Thoracic aorta (tissue), 2 donors: ENCODE measurements around the gene B4GALNT2. TPM values are rescaled to one million over a fixed set of nuclear protein-coding genes. Genes with fewer than 3 reads are reported as not detected.

Experiments used
- ATAC-seq: fragments of 150-250 bp; one replicate; pipeline ENCODE4 v1.8.0; 2017; ENCODE audit warnings: low read depth; ENCODE audit not compliant: insufficient number of reproducible peaks, low FRiP score
- DNase-seq: peaks from one replicate; pipeline ENCODE4 v3.0.0-alpha.2; 2020; ENCODE audit warnings: low spot score
- H3K27ac ChIP-seq, 2 donors: fragments of 200-600 bp; sonication (generic); 1 replicate in 1 of 2; 2 replicates in 1 of 2; pipeline ENCODE4 v1.5.1; 2016; ENCODE audit warnings: mild to moderate bottlenecking in 2 of 2, moderate library complexity in 2 of 2
- H3K27me3 ChIP-seq: fragments of 200-600 bp; sonication (generic); replicated peaks from 2 replicates; pipeline ENCODE4 v1.6.0; 2016; ENCODE audit warnings: mild to moderate bottlenecking; ENCODE audit not compliant: insufficient read depth
- H3K36me3 ChIP-seq: fragments of 200-600 bp; sonication (generic); one replicate; pipeline ENCODE4 v1.5.1; 2016
- H3K4me1 ChIP-seq, 2 donors: fragments of 200-600 bp; sonication (generic); 1 replicate in 1 of 2; 2 replicates in 1 of 2; pipeline versions ENCODE4 v1.5.1 to v1.6.0; 2016; ENCODE audit warnings: low read depth in 2 of 2, mild to moderate bottlenecking in 1 of 2; ENCODE audit not compliant: control insufficient read depth in 1 of 2
- H3K4me3 ChIP-seq: fragments of 200-600 bp; sonication (generic); 2 replicates; pipeline ENCODE4 v1.5.1; 2016; ENCODE audit warnings: mild to moderate bottlenecking
- H3K9me3 ChIP-seq: fragments of 200-600 bp; sonication (generic); 2 replicates; pipeline ENCODE4 v1.5.1; 2016
- total RNA-seq, 2 donors: library from RNA; depleted of rRNA; stranded (reverse); fragments of >200 nt; gene quantifications; one replicate each; pipeline versions ENCODE4 v1.1.0 to v1.2.3, GENCODE V29; 2016
- TF ChIP-seq, protein P1 (sequence below): fragments of 200-600 bp; sonication (generic); IDR thresholded peaks from one replicate; pipeline ENCODE4 v1.5.1; 2019; ENCODE audit warnings: antibody characterized with exemption

The B4GALNT2 gene
- total RNA-seq, 2 donors from 2014 or later = not detected

DNA sequence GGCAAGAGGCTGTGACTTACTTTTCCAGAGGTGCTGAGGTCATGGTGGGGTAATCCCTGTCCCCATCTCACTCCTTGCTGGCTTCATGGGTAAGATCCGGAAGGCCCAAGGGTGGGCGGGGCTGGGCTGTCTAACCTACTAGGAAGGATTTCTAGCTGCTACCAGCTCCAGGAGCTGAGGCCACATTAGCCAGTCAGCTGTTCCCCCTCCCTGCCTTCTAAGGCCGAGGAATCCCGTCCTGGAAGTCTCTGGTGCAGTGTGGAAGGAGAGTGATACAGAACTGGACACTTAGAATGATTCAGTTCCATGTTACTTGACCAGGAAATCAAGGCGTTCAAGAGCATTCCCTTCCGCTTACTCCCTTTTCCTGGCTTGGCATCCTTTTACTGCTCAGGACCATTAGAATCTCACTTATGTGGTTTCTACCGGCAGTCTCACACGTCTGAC lies 68.9 kb downstream of the B4GALNT2 start:
- H3K9me3 ChIP-seq = no peaks in the 10 kb centered on the region
- TF ChIP-seq, protein P1, sequence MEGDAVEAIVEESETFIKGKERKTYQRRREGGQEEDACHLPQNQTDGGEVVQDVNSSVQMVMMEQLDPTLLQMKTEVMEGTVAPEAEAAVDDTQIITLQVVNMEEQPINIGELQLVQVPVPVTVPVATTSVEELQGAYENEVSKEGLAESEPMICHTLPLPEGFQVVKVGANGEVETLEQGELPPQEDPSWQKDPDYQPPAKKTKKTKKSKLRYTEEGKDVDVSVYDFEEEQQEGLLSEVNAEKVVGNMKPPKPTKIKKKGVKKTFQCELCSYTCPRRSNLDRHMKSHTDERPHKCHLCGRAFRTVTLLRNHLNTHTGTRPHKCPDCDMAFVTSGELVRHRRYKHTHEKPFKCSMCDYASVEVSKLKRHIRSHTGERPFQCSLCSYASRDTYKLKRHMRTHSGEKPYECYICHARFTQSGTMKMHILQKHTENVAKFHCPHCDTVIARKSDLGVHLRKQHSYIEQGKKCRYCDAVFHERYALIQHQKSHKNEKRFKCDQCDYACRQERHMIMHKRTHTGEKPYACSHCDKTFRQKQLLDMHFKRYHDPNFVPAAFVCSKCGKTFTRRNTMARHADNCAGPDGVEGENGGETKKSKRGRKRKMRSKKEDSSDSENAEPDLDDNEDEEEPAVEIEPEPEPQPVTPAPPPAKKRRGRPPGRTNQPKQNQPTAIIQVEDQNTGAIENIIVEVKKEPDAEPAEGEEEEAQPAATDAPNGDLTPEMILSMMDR = no peak
- no peak overlapping the region for H3K4me3 ChIP-seq
- no peak for ATAC-seq
- no peak for DNase-seq
- no peaks in the 10 kb centered on the region for H3K27me3 ChIP-seq
- H3K4me1 ChIP-seq = no peaks in the 10 kb centered on the region
- no peaks in the 10 kb centered on the region for H3K36me3 ChIP-seq
- no peak overlapping the region for H3K27ac ChIP-seq

DNA sequence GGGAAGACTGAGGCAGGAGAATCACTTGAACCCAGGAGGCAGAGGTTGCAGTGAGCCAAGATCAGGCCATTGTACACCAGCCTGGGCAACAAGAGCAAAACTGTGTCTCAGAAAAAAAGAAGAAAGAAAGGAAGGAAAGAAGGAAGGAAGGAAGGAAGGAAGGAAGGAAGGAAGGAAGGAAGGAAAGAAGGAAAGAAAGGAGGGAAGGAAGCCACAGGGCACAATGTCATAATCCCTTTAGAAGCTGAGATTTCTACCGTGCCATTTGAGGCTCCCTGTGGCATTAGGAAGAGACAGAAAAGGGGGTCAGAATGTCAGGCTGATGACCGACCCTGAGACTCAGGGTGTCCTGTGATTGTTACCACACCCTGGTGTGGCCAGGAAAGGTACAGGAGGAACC lies 71.2 kb downstream of the B4GALNT2 start:
- Histone ChIP-seq H3K36me3 (no peaks in the 10 kb centered on the region), H3K9me3 (no peaks in the 10 kb centered on the region), H3K27ac (no peak overlapping the region), H3K4me1 (no peaks in the 10 kb centered on the region), H3K4me3 (no peak overlapping the region), H3K27me3 (no peaks in the 10 kb centered on the region)
- TF ChIP-seq, protein P1 = no peak
- DNase-seq = no peak
- no peak for ATAC-seq

DNA sequence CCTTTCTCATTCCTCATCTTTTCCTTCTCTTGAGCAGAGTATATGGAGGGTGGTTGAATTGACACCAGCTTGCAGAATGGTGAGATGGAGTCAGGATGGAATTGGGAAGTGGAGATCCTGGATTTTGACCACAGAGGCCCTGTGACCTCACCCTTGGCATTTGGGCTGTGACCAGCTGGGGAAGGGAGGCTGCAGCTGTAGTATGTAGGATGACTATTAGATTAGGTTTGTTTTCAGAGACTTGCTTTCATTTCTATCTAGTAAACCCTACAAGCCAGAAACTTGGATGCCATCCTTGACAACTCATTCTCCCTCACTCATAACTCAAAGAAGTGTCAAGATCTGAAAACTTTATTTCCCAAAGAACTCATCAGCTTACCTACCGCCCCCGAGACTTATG lies 71.9 kb downstream of the B4GALNT2 start:
- H3K9me3 ChIP-seq = no peaks in the 10 kb centered on the region
- no peaks in the 10 kb centered on the region for H3K36me3 ChIP-seq
- TF ChIP-seq, protein P1 = no peak
- H3K4me1 ChIP-seq = no peaks in the 10 kb centered on the region
- H3K27me3 ChIP-seq = no peaks in the 10 kb centered on the region
- H3K27ac ChIP-seq = no peak overlapping the region
- no peak overlapping the region for H3K4me3 ChIP-seq
- ATAC-seq = no peak
- DNase-seq = no peak

DNA sequence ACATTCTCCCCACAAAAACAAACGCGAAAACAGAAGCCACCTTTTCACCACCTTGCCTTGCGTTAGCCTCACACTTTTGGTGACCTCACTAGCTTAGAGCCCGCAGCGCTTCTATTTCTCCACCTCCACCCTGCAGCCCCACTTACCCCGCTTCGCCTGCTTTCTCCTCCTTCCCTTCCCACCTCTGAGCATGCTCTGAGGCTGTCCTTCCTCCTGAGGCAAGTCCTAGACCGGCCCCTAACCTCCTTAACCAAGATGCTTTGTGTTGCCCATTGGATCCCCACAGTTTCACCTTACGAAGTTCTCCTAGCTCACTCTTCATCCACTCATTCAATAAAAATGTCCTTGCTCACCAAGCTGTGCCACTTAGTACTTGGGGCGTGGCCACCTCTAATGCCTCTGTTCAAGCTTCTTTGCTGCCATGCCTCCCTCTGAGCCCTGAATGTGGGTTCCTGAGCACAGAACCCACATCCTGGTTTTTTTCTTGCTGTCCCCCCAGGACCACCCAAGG lies 76.5 kb downstream of the B4GALNT2 start:
- Histone ChIP-seq H3K27me3 (peaks cover 4% of the 10 kb centered on the region), H3K27ac (no peak overlapping the region), H3K36me3 (no peaks in the 10 kb centered on the region), H3K4me3 (no peak overlapping the region), H3K4me1 (no peaks in the 10 kb centered on the region), H3K9me3 (no peaks in the 10 kb centered on the region)
- TF ChIP-seq, protein P1 = no peak
- DNase-seq (no peak), ATAC-seq (no peak)

DNA sequence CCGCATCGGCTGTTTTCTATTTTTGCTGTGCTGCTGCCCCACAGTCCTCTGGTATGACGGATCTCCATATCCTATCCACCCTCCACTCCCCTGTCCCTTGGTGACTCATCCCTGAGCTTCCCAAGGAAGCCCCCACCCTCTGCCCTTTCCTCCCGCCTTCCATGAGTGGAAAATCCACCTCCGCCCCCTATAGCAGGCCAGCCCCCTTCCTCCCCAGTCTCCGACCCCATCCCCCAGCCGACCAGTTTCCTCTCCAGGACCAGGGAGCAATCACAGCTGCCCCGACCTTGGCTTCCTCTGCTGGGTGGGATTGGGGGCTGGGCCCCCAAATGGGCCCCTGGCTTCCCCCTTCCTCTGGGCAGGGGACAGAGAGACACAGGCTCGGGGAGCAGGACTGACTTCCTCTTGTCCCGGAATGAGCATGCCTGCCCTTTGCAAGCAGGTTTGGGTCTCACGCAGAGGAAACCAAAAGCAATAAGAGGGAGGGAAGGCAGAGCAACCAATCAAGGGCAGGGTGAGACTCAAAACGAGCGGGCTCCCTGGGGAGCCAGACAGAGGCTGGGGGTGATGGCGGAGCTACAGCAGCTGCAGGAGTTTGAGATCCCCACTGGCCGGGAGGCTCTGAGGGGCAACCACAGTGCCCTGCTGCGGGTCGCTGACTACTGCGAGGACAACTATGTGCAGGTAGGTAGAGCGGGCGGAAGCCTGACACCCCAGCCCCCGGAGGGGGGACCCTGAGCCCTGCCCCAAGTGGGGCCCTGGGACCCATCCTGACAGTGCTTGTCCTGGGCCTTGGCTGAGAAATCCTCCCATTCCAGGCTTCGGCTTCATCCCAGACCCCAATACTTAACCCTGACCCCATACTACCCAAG lies 77.8 kb downstream of the B4GALNT2 start, which contains the start of the genes ABI3 and GNGT2:
TSS of gene ABI3 (plus strand) at position 550 of the 872 bp plus-strand sequence. CDS start at position 568, 18 bp downstream.
TSS of gene GNGT2 (minus strand) at position 417 of the 872 bp plus-strand sequence. CDS start 3,152 bp downstream, outside the sequence.
- Histone ChIP-seq H3K27ac (peak within 1 kb of the TSS; percentile 12 to 27), H3K9me3 (no peaks in the 10 kb centered on the region), H3K36me3 (no peaks in the 10 kb centered on the region), H3K4me3 (peak within 1 kb of the TSS; percentile 62), H3K27me3 (peaks cover 4% of the 10 kb centered on the region), H3K4me1 (no peaks in the 10 kb centered on the region)
- ATAC-seq = no peak
- TF ChIP-seq, protein P1 = no peak
- DNase-seq = no peak
